Measurements from ENCODE around the gene C1QTNF9B. TPM values are rescaled to one million over a fixed set of nuclear protein-coding genes. Genes with fewer than 3 reads are reported as not detected.

Gene C1QTNF9B
- total and polyA plus RNA-seq, 2 donors (not counting 1 experiment from before 2014, with no cell fraction given), result not detected

DNA sequence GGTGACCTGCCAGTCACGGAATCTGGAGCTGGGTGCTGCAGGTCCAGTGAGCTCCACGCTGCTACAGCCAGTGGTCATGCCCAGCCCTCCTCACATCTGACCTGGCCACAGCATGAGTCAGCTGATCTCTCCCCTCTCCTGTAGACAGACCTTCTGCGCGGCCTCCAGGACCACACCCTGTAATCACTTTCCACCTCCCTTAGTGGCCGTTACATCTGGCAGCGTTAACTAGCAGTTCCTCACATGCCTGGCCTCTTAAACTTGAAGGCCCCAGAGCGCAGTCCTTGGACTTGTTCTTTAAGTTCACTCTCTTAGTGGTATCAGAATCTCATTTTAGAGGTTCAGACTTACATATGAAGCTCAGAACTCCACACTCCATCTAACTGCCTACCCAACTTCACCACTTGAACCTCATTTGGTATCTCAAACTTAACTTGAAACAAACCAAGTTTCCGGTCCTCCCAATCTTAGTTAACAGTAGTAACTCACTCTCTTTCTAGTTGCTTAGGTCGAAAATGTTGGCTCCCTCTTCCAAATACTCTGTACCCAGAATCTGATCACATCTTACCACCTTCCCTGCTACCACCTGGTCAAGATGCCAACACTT, 30.8 kb downstream of the C1QTNF9B start:
- POLR2A ChIA-PET, result no interaction called here
- H3K36me3 ChIP-seq (replicated peaks in 1 of 2; ENCODE audit: control extremely low read depth in 1 of 2, control insufficient read depth in 1 of 2, extremely low read depth in 1 of 2, insufficient read depth in 2 of 2, low read length in 1 of 2), result peaks cover 0 to 2% of the 10 kb centered on the region in 2 experiments
- no peak overlapping the region for H2AFZ ChIP-seq (ENCODE audit: insufficient read depth, low read depth, low read length, poor library complexity, severe bottlenecking)
- no peaks in the 10 kb centered on the region for H3K79me2 ChIP-seq (ENCODE audit: control insufficient read depth, insufficient read depth, low read length)
- no peaks in the 10 kb centered on the region for H3K27me3 ChIP-seq (replicated peaks in 1 of 4; ENCODE audit: control extremely low read depth in 1 of 4, control insufficient read depth in 3 of 4, insufficient read depth in 4 of 4, low read length in 3 of 4)
- no peak for ATAC-seq (ENCODE audit: low read depth)
- TF ChIP-seq, protein P1, sequence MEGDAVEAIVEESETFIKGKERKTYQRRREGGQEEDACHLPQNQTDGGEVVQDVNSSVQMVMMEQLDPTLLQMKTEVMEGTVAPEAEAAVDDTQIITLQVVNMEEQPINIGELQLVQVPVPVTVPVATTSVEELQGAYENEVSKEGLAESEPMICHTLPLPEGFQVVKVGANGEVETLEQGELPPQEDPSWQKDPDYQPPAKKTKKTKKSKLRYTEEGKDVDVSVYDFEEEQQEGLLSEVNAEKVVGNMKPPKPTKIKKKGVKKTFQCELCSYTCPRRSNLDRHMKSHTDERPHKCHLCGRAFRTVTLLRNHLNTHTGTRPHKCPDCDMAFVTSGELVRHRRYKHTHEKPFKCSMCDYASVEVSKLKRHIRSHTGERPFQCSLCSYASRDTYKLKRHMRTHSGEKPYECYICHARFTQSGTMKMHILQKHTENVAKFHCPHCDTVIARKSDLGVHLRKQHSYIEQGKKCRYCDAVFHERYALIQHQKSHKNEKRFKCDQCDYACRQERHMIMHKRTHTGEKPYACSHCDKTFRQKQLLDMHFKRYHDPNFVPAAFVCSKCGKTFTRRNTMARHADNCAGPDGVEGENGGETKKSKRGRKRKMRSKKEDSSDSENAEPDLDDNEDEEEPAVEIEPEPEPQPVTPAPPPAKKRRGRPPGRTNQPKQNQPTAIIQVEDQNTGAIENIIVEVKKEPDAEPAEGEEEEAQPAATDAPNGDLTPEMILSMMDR (IDR thresholded peaks at IDR 0.05), result no peak
- no peak for TF ChIP-seq EZH2 (IDR thresholded peaks at IDR 0.05; ENCODE audit: borderline replicate concordance, insufficient read depth, low read depth, low read length, poor library complexity, severe bottlenecking)
- no peaks in the 10 kb centered on the region for H4K20me1 ChIP-seq (ENCODE audit: control insufficient read depth, insufficient read depth, low read length, poor library complexity, severe bottlenecking)
- H3K4me2 ChIP-seq (replicated peaks; ENCODE audit: low read depth, low read length, poor library complexity, severe bottlenecking), result no peak overlapping the region
- H3K9ac ChIP-seq (ENCODE audit: low read length), result no peak overlapping the region
- peaks cover 14 to 17% of the 10 kb centered on the region in 2 donors for H3K4me1 ChIP-seq (ENCODE audit: control insufficient read depth in 2 of 2, insufficient read depth in 2 of 2, low read length in 2 of 2)
- CTCF ChIA-PET, result interaction anchor here (0.8 to 1.2 kb wide), 3 partner anchors 18 to 460 kb away, joined by 3 read pairs; no protein-coding TSS in a partner anchor
- no peak overlapping the region for H3K4me3 ChIP-seq (ENCODE audit: control extremely low read depth in 1 of 5, extremely low read depth in 1 of 5, insufficient read depth in 1 of 5, low read depth in 2 of 5, low read length in 4 of 5)
- Mint-ChIP-seq H3K4me1 (peaks cover 16% of the 10 kb centered on the region), H3K27me3 (no peaks in the 10 kb centered on the region), H3K27ac (no peak overlapping the region), H3K4me3 (no peak overlapping the region), H3K9me3 (ENCODE audit: insufficient read depth) (no peaks in the 10 kb centered on the region)
- DNase-seq, result no peak
- no peaks in the 10 kb centered on the region for H3K9me3 ChIP-seq (ENCODE audit: control extremely low read depth in 1 of 3, control insufficient read depth in 2 of 3, insufficient read depth in 1 of 3, low read length in 2 of 3)
- no peak overlapping the region for H3K27ac ChIP-seq (ENCODE audit: low read length in 2 of 2)
- 95% methylated on average over 9 of the region's 9 CpGs for WGBS (ENCODE audit: insufficient coverage)
- intact Hi-C loops (cut with micrococcal nuclease), result no loop called here

GRCh38 chr13:23865906-23866305, 31.4 kb downstream of the C1QTNF9B start:
- Histone ChIP-seq H4K20me1 (ENCODE audit: control insufficient read depth, insufficient read depth, low read length, poor library complexity, severe bottlenecking) (no peaks in the 10 kb centered on the region), H3K27ac (ENCODE audit: low read length in 2 of 2) (no peak overlapping the region), H3K9ac (ENCODE audit: low read length) (no peak overlapping the region), H3K4me2 (replicated peaks; ENCODE audit: low read depth, low read length, poor library complexity, severe bottlenecking) (no peak overlapping the region), H3K4me1 (ENCODE audit: control insufficient read depth in 2 of 2, insufficient read depth in 2 of 2, low read length in 2 of 2) (peaks cover 9 to 12% of the 10 kb centered on the region in 2 donors), H3K79me2 (ENCODE audit: control insufficient read depth, insufficient read depth, low read length) (no peaks in the 10 kb centered on the region), H3K4me3 (ENCODE audit: control extremely low read depth in 1 of 5, extremely low read depth in 1 of 5, insufficient read depth in 1 of 5, low read depth in 2 of 5, low read length in 4 of 5) (no peak overlapping the region), H3K36me3 (replicated peaks in 1 of 2; ENCODE audit: control extremely low read depth in 1 of 2, control insufficient read depth in 1 of 2, extremely low read depth in 1 of 2, insufficient read depth in 2 of 2, low read length in 1 of 2) (peaks cover 0 to 2% of the 10 kb centered on the region in 2 experiments), H3K27me3 (replicated peaks in 1 of 4; ENCODE audit: control extremely low read depth in 1 of 4, control insufficient read depth in 3 of 4, insufficient read depth in 4 of 4, low read length in 3 of 4) (no peaks in the 10 kb centered on the region), H3K9me3 (ENCODE audit: control extremely low read depth in 1 of 3, control insufficient read depth in 2 of 3, insufficient read depth in 1 of 3, low read length in 2 of 3) (no peaks in the 10 kb centered on the region), H2AFZ (ENCODE audit: insufficient read depth, low read depth, low read length, poor library complexity, severe bottlenecking) (no peak overlapping the region)
- DNase-seq (peak; percentile 34), ATAC-seq (ENCODE audit: low read depth) (no peak)
- POLR2A ChIA-PET, result interaction anchor here (0.7 kb wide), 1 partner anchor 22 kb away, joined by 5 read pairs; no protein-coding TSS in a partner anchor
- peaks cover 11% of the 10 kb centered on the region for H3K4me1 Mint-ChIP-seq
- intact Hi-C loops (cut with micrococcal nuclease), result no loop called here
- TF ChIP-seq, protein P1 (IDR thresholded peaks at IDR 0.05), result no peak
- TF ChIP-seq EZH2 (IDR thresholded peaks at IDR 0.05; ENCODE audit: borderline replicate concordance, insufficient read depth, low read depth, low read length, poor library complexity, severe bottlenecking), result no peak
- H3K27ac Mint-ChIP-seq, result no peak overlapping the region
- CTCF ChIA-PET, result interaction anchor here (0.7 to 1.2 kb wide), 4 partner anchors 17 to 459 kb away, joined by 3 to 4 read pairs (median 3); no protein-coding TSS in a partner anchor
- no peak overlapping the region for H3K4me3 Mint-ChIP-seq
- 52% methylated on average over 7 of the region's 7 CpGs for WGBS (ENCODE audit: insufficient coverage)
- no peaks in the 10 kb centered on the region for H3K27me3 Mint-ChIP-seq
- H3K9me3 Mint-ChIP-seq (ENCODE audit: insufficient read depth), result no peaks in the 10 kb centered on the region
